MCF 10A (cell line): ENCODE measurements around the gene SH3BP5L. TPM values are rescaled to one million over a fixed set of nuclear protein-coding genes. Genes with fewer than 3 reads are reported as not detected.
"Not testable (repeated sequence)": the region's sequence is repeated elsewhere in the genome, so short reads cannot be mapped to it uniquely, and the experiment has no call there.

ENCODE experiments used
- BruUV-seq: library from RNA; stranded (reverse); fragments of 400-500 nt; replicated peaks from 2 replicates; lab custom pipeline; 2021; lab: Mats Ljungman, UMichigan
- CTCF ChIA-PET: fragments of 300-600 bp; sonication (Branson Sonifier 250); formaldehyde crosslinking; extraction: SDS; loops from one replicate; lab custom pipeline; 2021; ENCODE audit warnings: antibody characterized with exemption, inconsistent platforms; lab: Yijun Ruan, JAX
- POLR2A ChIA-PET: fragments of 300-600, 350-650 bp; sonication (Branson Sonifier 250); formaldehyde crosslinking; extraction: SDS; loops from one replicate; lab custom pipeline; 2020; ENCODE audit warnings: antibody characterized with exemption, inconsistent platforms; lab: Yijun Ruan, JAX
- DNase-seq: peaks from one replicate; pipeline ENCODE4 v3.0.0-alpha.2; 2018; ENCODE audit not compliant: unreplicated experiment
- H3K27ac Mint-ChIP-seq: one replicate; pipeline ENCODE4 v1.8.0; 2022; ENCODE audit warnings: mild to moderate bottlenecking, low read depth, mixed read lengths; ENCODE audit not compliant: unreplicated experiment
- H3K27me3 Mint-ChIP-seq: one replicate; pipeline ENCODE4 v1.8.0; 2022; ENCODE audit warnings: mixed read lengths; ENCODE audit not compliant: insufficient read depth, unreplicated experiment
- H3K36me3 Mint-ChIP-seq: one replicate; pipeline ENCODE4 v1.8.0; 2022; ENCODE audit warnings: mild to moderate bottlenecking, moderate library complexity, mixed read lengths; ENCODE audit not compliant: insufficient read depth, unreplicated experiment
- H3K4me1 Mint-ChIP-seq: one replicate; pipeline ENCODE4 v1.8.0; 2022; ENCODE audit warnings: mixed read lengths; ENCODE audit not compliant: insufficient read depth, unreplicated experiment
- H3K4me3 Mint-ChIP-seq: one replicate; pipeline ENCODE4 v1.8.0; 2022; ENCODE audit warnings: mild to moderate bottlenecking, moderate library complexity, mixed read lengths; ENCODE audit not compliant: unreplicated experiment
- H3K9me3 Mint-ChIP-seq: one replicate; pipeline ENCODE4 v1.8.0; 2022; ENCODE audit warnings: mixed read lengths; ENCODE audit not compliant: unreplicated experiment
- intact Hi-C: fragments of 100-400 bp; cut with micrococcal nuclease; formaldehyde crosslinking; loops from 2 replicates; pipeline ENCODE4 v1.14.1; 2022
- total RNA-seq: library from RNA; stranded (reverse); gene quantifications from 2 replicates; pipeline ENCODE4 v1.2.3, GENCODE V29; 2022
- TF ChIP-seq, protein P1 (sequence below): fragments of 200-600 bp; IDR thresholded peaks from one replicate; pipeline ENCODE4 v1.8.0; 2022; ENCODE audit warnings: antibody characterized with exemption, mild to moderate bottlenecking; ENCODE audit not compliant: unreplicated experiment

The SH3BP5L gene
- total RNA-seq, 1 experiment from 2014 or later: 31.5 TPM

DNA sequence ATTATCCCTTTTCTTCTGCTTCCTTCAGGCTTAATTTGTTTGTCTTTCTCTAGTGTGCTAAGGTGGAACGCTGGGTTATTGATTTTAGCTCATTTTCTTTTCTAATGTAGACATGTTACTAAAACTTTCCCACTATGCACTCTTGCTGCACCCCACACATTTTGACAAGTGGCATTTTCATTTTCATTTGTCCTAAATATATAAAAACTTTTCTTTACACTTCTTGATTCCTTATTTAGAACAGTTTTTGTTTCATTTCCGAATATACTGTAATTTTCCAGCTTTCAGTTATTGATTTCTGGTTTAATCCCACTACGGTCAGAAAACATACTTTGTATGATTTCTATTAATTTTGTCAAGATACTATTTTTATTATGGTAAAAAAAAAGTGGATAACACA lies 25.3 kb downstream of the SH3BP5L start:
- H3K4me3 Mint-ChIP-seq: no peak overlapping the region
- no peaks in the 10 kb centered on the region for H3K4me1 Mint-ChIP-seq
- no peak overlapping the region for H3K27ac Mint-ChIP-seq
- H3K36me3 Mint-ChIP-seq: no peaks in the 10 kb centered on the region
- BruUV-seq: no TSS peak
- intact Hi-C loops: no loop called here
- CTCF ChIA-PET: interaction anchor here (0.7 kb wide), 1 partner anchor 465 kb away, joined by 3 read pairs; no protein-coding TSS in a partner anchor
- POLR2A ChIA-PET: interaction anchor here (0.6 to 1.3 kb wide), 3 partner anchors 26 to 37 kb away, joined by 3 to 5 read pairs (median 3); partner anchors contain the start of genes SH3BP5L and ZNF672
- peaks cover 45% of the 10 kb centered on the region for H3K27me3 Mint-ChIP-seq
- no peak for DNase-seq
- H3K9me3 Mint-ChIP-seq: no peaks in the 10 kb centered on the region
- TF ChIP-seq, protein P1, sequence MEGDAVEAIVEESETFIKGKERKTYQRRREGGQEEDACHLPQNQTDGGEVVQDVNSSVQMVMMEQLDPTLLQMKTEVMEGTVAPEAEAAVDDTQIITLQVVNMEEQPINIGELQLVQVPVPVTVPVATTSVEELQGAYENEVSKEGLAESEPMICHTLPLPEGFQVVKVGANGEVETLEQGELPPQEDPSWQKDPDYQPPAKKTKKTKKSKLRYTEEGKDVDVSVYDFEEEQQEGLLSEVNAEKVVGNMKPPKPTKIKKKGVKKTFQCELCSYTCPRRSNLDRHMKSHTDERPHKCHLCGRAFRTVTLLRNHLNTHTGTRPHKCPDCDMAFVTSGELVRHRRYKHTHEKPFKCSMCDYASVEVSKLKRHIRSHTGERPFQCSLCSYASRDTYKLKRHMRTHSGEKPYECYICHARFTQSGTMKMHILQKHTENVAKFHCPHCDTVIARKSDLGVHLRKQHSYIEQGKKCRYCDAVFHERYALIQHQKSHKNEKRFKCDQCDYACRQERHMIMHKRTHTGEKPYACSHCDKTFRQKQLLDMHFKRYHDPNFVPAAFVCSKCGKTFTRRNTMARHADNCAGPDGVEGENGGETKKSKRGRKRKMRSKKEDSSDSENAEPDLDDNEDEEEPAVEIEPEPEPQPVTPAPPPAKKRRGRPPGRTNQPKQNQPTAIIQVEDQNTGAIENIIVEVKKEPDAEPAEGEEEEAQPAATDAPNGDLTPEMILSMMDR: no peak

DNA sequence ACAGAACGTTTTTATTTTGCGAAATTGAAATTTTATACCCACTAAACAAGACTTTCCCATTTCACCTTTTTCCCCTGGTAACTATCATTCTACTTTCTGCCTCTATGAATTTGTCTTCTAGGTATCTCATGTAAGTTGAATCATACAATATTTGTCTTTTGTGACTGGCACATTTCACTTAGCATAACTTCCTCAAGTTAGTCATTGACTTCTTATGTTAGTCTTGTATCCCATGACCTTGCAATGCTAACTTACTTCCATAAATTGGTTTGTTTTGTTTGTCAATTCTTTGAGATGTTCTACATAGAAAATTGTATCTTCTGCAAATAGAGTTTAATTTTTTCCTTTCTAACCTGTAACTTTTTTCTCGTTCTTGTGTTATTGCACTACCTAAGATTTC lies 26.9 kb downstream of the SH3BP5L start:
- H3K4me1 Mint-ChIP-seq: no peaks in the 10 kb centered on the region
- intact Hi-C loops: no loop called here
- BruUV-seq: no TSS peak
- DNase-seq: no peak
- peaks cover 45% of the 10 kb centered on the region for H3K27me3 Mint-ChIP-seq
- H3K27ac Mint-ChIP-seq: no peak overlapping the region
- no peak overlapping the region for H3K4me3 Mint-ChIP-seq
- CTCF ChIA-PET: interaction anchor here (0.6 to 3.5 kb wide), 6 partner anchors 7 to 179 kb away, joined by 3 to 34 read pairs (median 4); no protein-coding TSS in a partner anchor
- no peaks in the 10 kb centered on the region for H3K9me3 Mint-ChIP-seq
- H3K36me3 Mint-ChIP-seq: no peaks in the 10 kb centered on the region
- TF ChIP-seq, protein P1: no peak
- POLR2A ChIA-PET: interaction anchor here (1.0 kb wide), 1 partner anchor 177 kb away, joined by 3 read pairs; no protein-coding TSS in a partner anchor

DNA sequence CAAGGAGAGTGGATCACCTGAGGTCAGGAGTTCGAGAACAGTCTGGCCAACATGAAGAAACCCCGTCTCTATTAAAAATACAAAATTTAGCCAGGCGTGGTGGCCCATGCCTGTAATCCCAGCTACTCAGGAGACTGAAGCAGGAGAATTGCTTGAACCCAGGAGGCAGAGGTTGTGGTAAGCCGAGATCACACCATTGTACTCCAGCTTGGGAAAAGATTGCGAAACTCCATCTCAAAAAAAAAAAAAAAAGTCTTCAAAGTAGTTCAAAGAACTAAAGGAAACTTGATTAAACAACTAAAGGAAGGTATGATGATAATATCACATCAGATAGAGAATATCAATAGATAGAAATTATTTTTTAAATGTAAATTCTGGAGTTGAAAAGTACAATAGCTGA lies 31.1 kb downstream of the SH3BP5L start:
- BruUV-seq: not testable (repeated sequence)

DNA sequence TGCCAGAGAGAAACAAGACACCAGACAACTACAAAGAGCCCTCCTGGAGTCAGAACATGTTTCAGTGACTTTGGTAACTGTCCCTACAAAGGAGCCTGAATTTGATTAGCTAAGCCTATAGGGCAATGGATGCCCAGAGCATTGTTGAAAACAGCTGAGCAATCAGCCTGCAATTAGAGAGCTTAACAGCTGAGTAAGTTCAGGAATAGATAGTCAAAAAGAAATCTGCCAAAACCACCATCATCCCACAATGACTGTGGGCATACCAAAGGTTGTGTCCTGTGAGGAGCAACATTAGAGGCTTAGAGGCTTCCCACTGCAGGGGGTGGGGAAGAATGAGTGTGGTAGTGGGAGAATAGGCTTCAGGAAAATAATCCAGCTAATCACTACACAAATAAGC lies 32.1 kb downstream of the SH3BP5L start:
- BruUV-seq: no TSS peak
- no peaks in the 10 kb centered on the region for H3K36me3 Mint-ChIP-seq
- intact Hi-C loops: no loop called here
- H3K27me3 Mint-ChIP-seq: peaks cover 18% of the 10 kb centered on the region
- ChIA-PET CTCF (interaction anchor here (1.0 to 3.1 kb wide), 3 partner anchors 9 to 171 kb away, joined by 3 to 17 read pairs (median 6); no protein-coding TSS in a partner anchor), POLR2A (no interaction called here)
- H3K4me3 Mint-ChIP-seq: no peak overlapping the region
- H3K4me1 Mint-ChIP-seq: no peaks in the 10 kb centered on the region
- no peak overlapping the region for H3K27ac Mint-ChIP-seq
- H3K9me3 Mint-ChIP-seq: no peaks in the 10 kb centered on the region
- TF ChIP-seq, protein P1: no peak
- DNase-seq: no peak

More for the DNA sequence above, 31.1 kb downstream of the SH3BP5L start:
- H3K4me1 Mint-ChIP-seq, H3K9me3 Mint-ChIP-seq, H3K27ac Mint-ChIP-seq, intact Hi-C loops, DNase-seq, H3K4me3 Mint-ChIP-seq, H3K36me3 Mint-ChIP-seq: not testable (repeated sequence)
- POLR2A ChIA-PET: interaction anchor here (1.0 to 2.2 kb wide), 2 partner anchors 9 to 64 kb away, joined by 3 to 6 read pairs; no protein-coding TSS in a partner anchor
- CTCF ChIA-PET: interaction anchor here (1.3 to 3.1 kb wide), 4 partner anchors 10 to 172 kb away, joined by 5 to 17 read pairs (median 10); no protein-coding TSS in a partner anchor
- peaks cover 25% of the 10 kb centered on the region for H3K27me3 Mint-ChIP-seq
